Trophoblast cell (in vitro differentiated cells and primary cell): ENCODE measurements around the gene ACTN4.

Experiments used
- DNase-seq, 2 donors: peaks; one replicate each; pipeline ENCODE4 v3.0.0-alpha.2; 2016
- H2AFZ ChIP-seq: 2 replicates; pipeline ENCODE4 v1.6.1; 2013; ENCODE audit warnings: low read length, moderate library complexity, mild to moderate bottlenecking; ENCODE audit not compliant: insufficient read depth, poor library complexity
- H2AK5ac ChIP-seq: 2 replicates; pipeline ENCODE4 v1.6.1; 2013; ENCODE audit warnings: mild to moderate bottlenecking, low read length
- H2BK120ac ChIP-seq: 2 replicates; pipeline ENCODE4 v1.6.1; 2013; ENCODE audit warnings: low read length, mild to moderate bottlenecking, moderate library complexity; ENCODE audit not compliant: insufficient read depth, poor library complexity
- H2BK12ac ChIP-seq: 2 replicates; pipeline ENCODE4 v1.6.1; 2013; ENCODE audit warnings: mild to moderate bottlenecking, low read length, moderate library complexity
- H2BK5ac ChIP-seq: 2 replicates; pipeline ENCODE4 v1.6.1; 2013; ENCODE audit warnings: low read length, low read depth, moderate library complexity, mild to moderate bottlenecking; ENCODE audit not compliant: poor library complexity
- H3K14ac ChIP-seq: 2 replicates; pipeline ENCODE4 v1.6.1; 2013; ENCODE audit warnings: mild to moderate bottlenecking, low read length
- H3K18ac ChIP-seq: 2 replicates; pipeline ENCODE4 v1.6.1; 2013; ENCODE audit warnings: mild to moderate bottlenecking, low read length
- H3K23ac ChIP-seq: 2 replicates; pipeline ENCODE4 v1.6.1; 2013; ENCODE audit warnings: low read length
- H3K27ac ChIP-seq: 2 replicates; pipeline ENCODE4 v1.5.1; 2013; ENCODE audit warnings: low read depth, mild to moderate bottlenecking, inconsistent platforms, low read length, moderate library complexity
- H3K27me3 ChIP-seq: 2 replicates; pipeline ENCODE4 v1.6.1; 2013; ENCODE audit warnings: inconsistent platforms, mild to moderate bottlenecking, low read length, moderate library complexity; ENCODE audit not compliant: insufficient read depth
- H3K36me3 ChIP-seq, 2 experiments: 1 replicate in 1 of 2; 2 replicates in 1 of 2; pipeline ENCODE4 v1.6.1; 2013; ENCODE audit warnings: low read length in 2 of 2, mild to moderate bottlenecking in 2 of 2, moderate library complexity in 1 of 2; ENCODE audit not compliant: insufficient read depth in 2 of 2, control insufficient read depth in 1 of 2
- H3K4ac ChIP-seq: 2 replicates; pipeline ENCODE4 v1.6.1; 2013; ENCODE audit warnings: low read depth, mild to moderate bottlenecking, low read length, moderate library complexity
- H3K4me1 ChIP-seq, 2 experiments: 1 replicate in 1 of 2; 2 replicates in 1 of 2; pipeline ENCODE4 v1.6.1; 2013; ENCODE audit warnings: low read length in 2 of 2, mild to moderate bottlenecking in 2 of 2, moderate library complexity in 1 of 2; ENCODE audit not compliant: insufficient read depth in 2 of 2, control insufficient read depth in 1 of 2
- H3K4me2 ChIP-seq: 2 replicates; pipeline ENCODE4 v1.6.1; 2013; ENCODE audit warnings: inconsistent platforms, mild to moderate bottlenecking, low read length, moderate library complexity
- H3K4me3 ChIP-seq: 2 replicates; pipeline ENCODE4 v1.5.1; 2013; ENCODE audit warnings: mild to moderate bottlenecking, low read depth, low read length, inconsistent platforms
- H3K79me1 ChIP-seq: one replicate; pipeline ENCODE4 v1.6.1; 2013; ENCODE audit warnings: low read length
- H3K79me2 ChIP-seq: 2 replicates; pipeline ENCODE4 v1.6.1; 2013; ENCODE audit warnings: low read length, mild to moderate bottlenecking; ENCODE audit not compliant: control insufficient read depth, insufficient read depth, poor library complexity
- H3K9ac ChIP-seq: 2 replicates; pipeline ENCODE4 v1.6.1; 2013; ENCODE audit warnings: mild to moderate bottlenecking, low read length
- H3K9me3 ChIP-seq: 2 replicates; pipeline ENCODE4 v1.6.1; 2013; ENCODE audit warnings: low read depth, mild to moderate bottlenecking, control low read depth, inconsistent platforms, low read length; ENCODE audit not compliant: insufficient read depth
- H4K12ac ChIP-seq: 2 replicates; pipeline ENCODE4 v1.6.1; 2013; ENCODE audit warnings: low read depth, mild to moderate bottlenecking, low read length, moderate library complexity
- H4K8ac ChIP-seq: 2 replicates; pipeline ENCODE4 v1.6.1; 2013; ENCODE audit warnings: low read depth, mild to moderate bottlenecking, low read length, moderate library complexity
- H4K91ac ChIP-seq: one replicate; pipeline ENCODE4 v1.6.1; 2013; ENCODE audit warnings: low read depth, mild to moderate bottlenecking, low read length, moderate library complexity
- WGBS: extraction: QIAGEN DNeasy Blood & Tissue Kit; methylation state at CpG from one replicate; pipeline ENCODE4 v1.1.7; 2013; ENCODE audit warnings: missing lambda C conversion rate; ENCODE audit not compliant: insufficient read length, insufficient coverage; ENCODE audit errors: extremely low coverage; 5-methylcytosine and 5-hydroxymethylcytosine counted together

Gene ACTN4

DNA sequence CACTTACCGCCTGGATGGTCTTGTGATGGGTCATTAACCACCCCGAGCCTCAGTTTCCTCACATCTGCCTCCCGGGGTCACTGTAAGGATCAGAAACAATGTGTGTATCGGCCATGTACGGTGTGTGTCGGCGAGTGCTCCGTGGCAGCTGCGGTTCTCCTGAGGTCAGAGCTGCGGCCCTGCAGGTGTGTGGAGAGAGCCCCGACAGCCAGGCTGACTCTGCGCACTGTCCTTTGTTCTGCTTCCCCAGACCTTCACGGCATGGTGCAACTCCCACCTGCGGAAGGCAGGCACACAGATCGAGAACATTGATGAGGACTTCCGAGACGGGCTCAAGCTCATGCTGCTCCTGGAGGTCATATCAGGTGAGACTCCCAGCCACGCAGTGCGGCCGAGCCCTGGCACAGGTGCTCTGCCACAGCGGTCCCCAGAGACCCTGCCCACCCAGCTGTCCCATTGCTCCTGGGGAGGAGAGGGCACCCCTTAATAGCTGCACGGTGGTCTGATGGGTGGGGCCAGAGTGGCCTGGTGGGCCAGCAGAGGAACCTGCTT, 53.0 kb downstream of the ACTN4 start:
- no peak overlapping the region for H3K9ac ChIP-seq
- peaks cover 6 to 20% of the 10 kb centered on the region in 2 experiments for H3K4me1 ChIP-seq
- no peak overlapping the region for H3K27ac ChIP-seq
- H2AK5ac ChIP-seq = no peak overlapping the region
- H4K12ac ChIP-seq = no peak overlapping the region
- H3K79me1 ChIP-seq = no peaks in the 10 kb centered on the region
- DNase-seq = no peak
- no peak overlapping the region for H4K91ac ChIP-seq
- peaks cover 3% of the 10 kb centered on the region for H3K9me3 ChIP-seq
- no peak overlapping the region for H4K8ac ChIP-seq
- no peak overlapping the region for H3K4ac ChIP-seq
- no peak overlapping the region for H2AFZ ChIP-seq
- no peak overlapping the region for H3K18ac ChIP-seq
- H3K79me2 ChIP-seq = peaks cover 17% of the 10 kb centered on the region
- no peak overlapping the region for H3K14ac ChIP-seq
- no peak overlapping the region for H2BK12ac ChIP-seq
- H2BK120ac ChIP-seq = no peak overlapping the region
- no peak overlapping the region for H3K4me3 ChIP-seq
- no peaks in the 10 kb centered on the region for H3K27me3 ChIP-seq
- H2BK5ac ChIP-seq = no peak overlapping the region
- no peak overlapping the region for H3K23ac ChIP-seq
- H3K4me2 ChIP-seq = no peak overlapping the region
- no CpG with 5 or more reads among the region's 22 CpGs for WGBS
- peaks cover 88 to 90% of the 10 kb centered on the region in 2 experiments for H3K36me3 ChIP-seq

GRCh38 chr19:38700902-38701454, 53.5 kb downstream of the ACTN4 start:
- H4K8ac ChIP-seq = no peak overlapping the region

GRCh38 chr19:38701455-38702063, 54.1 kb downstream of the ACTN4 start:
- no peak overlapping the region for H4K12ac ChIP-seq
- no peak overlapping the region for H2AK5ac ChIP-seq
- no peak overlapping the region for H2AFZ ChIP-seq
- no peak overlapping the region for H3K27ac ChIP-seq
- H3K9me3 ChIP-seq = peaks cover 3% of the 10 kb centered on the region
- H3K4me2 ChIP-seq = no peak overlapping the region
- H3K4ac ChIP-seq = no peak overlapping the region
- H4K91ac ChIP-seq = no peak overlapping the region
- H3K79me1 ChIP-seq = no peaks in the 10 kb centered on the region
- no peak overlapping the region for H3K4me3 ChIP-seq
- H4K8ac ChIP-seq = no peak overlapping the region
- H2BK120ac ChIP-seq = no peak overlapping the region
- H3K9ac ChIP-seq = no peak overlapping the region
- H3K79me2 ChIP-seq = peaks cover 15% of the 10 kb centered on the region
- peaks cover 6 to 17% of the 10 kb centered on the region in 2 experiments for H3K4me1 ChIP-seq
- no peak overlapping the region for H2BK12ac ChIP-seq
- H3K36me3 ChIP-seq = peaks cover 89 to 90% of the 10 kb centered on the region in 2 experiments
- no CpG with 5 or more reads among the region's 11 CpGs for WGBS
- no peak overlapping the region for H3K14ac ChIP-seq
- no peak overlapping the region for H3K23ac ChIP-seq
- no peak for DNase-seq
- H2BK5ac ChIP-seq = no peak overlapping the region
- H3K18ac ChIP-seq = no peak overlapping the region
- H3K27me3 ChIP-seq = no peaks in the 10 kb centered on the region

More at GRCh38 chr19:38700902-38701454, 53.5 kb downstream of the ACTN4 start:
- no peak overlapping the region for H3K23ac ChIP-seq
- peaks cover 6 to 17% of the 10 kb centered on the region in 2 experiments for H3K4me1 ChIP-seq
- H3K4me2 ChIP-seq = no peak overlapping the region
- no peak overlapping the region for H4K12ac ChIP-seq
- no peak overlapping the region for H2BK5ac ChIP-seq
- H2BK120ac ChIP-seq = no peak overlapping the region
- H3K4ac ChIP-seq = no peak overlapping the region
- H2BK12ac ChIP-seq = no peak overlapping the region
- peaks cover 3% of the 10 kb centered on the region for H3K9me3 ChIP-seq
- no peaks in the 10 kb centered on the region for H3K27me3 ChIP-seq
- no peak overlapping the region for H3K14ac ChIP-seq
- no peaks in the 10 kb centered on the region for H3K79me1 ChIP-seq
- H3K27ac ChIP-seq = no peak overlapping the region
- no peak overlapping the region for H3K9ac ChIP-seq
- H3K4me3 ChIP-seq = no peak overlapping the region
- no CpG with 5 or more reads among the region's 18 CpGs for WGBS
- H3K36me3 ChIP-seq = peaks cover 88 to 90% of the 10 kb centered on the region in 2 experiments
- H2AFZ ChIP-seq = no peak overlapping the region
- H3K18ac ChIP-seq = no peak overlapping the region
- H2AK5ac ChIP-seq = no peak overlapping the region
- peaks cover 16% of the 10 kb centered on the region for H3K79me2 ChIP-seq
- H4K91ac ChIP-seq = no peak overlapping the region
- DNase-seq = no peak

DNA sequence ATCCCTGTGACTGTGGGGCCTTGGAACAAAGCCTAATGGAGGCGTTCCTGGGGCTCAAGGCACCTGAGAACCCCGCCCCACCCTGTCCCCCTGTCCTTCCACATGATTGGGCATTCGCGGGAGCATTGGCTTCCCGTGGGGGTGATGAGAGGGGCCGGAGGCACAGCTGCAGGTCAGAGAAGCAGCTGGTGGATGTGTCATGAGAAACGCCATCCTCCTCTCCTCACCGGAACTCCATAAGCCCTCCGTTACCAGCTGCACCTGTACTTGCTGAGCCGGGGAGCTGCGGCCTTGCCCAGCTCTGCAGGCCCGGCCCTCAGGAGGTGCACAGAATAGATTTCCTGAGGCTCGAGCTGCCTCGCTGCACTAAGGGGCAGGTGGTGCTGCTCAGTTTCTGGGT, 54.8 kb downstream of the ACTN4 start:
- Histone ChIP-seq H3K79me1 (no peaks in the 10 kb centered on the region), H3K27ac (no peak overlapping the region), H3K4me1 (peaks cover 6 to 14% of the 10 kb centered on the region in 2 experiments), H3K9ac (no peak overlapping the region), H4K8ac (no peak overlapping the region), H3K9me3 (peaks cover 3% of the 10 kb centered on the region), H4K12ac (no peak overlapping the region), H3K4me3 (no peak overlapping the region), H3K23ac (no peak overlapping the region), H2BK5ac (no peak overlapping the region), H3K4me2 (no peak overlapping the region), H2BK12ac (no peak overlapping the region), H2BK120ac (no peak overlapping the region), H2AFZ (no peak overlapping the region), H3K4ac (no peak overlapping the region), H3K18ac (no peak overlapping the region), H4K91ac (no peak overlapping the region), H3K79me2 (peaks cover 10% of the 10 kb centered on the region), H3K14ac (no peak overlapping the region), H3K27me3 (no peaks in the 10 kb centered on the region), H3K36me3 (peaks cover 91% of the 10 kb centered on the region in 2 experiments), H2AK5ac (no peak overlapping the region)
- no peak for DNase-seq
- WGBS = no CpG with 5 or more reads among the region's 14 CpGs
